ENCODE data around the gene MED12L. TPM values are rescaled to one million over a fixed set of nuclear protein-coding genes. Genes with fewer than 3 reads are reported as not detected.

Gene MED12L
- total and polyA plus RNA-seq, 10 of the 15 experiments (the other 5 are each of a cell fraction or from before 2014, with no cell fraction given) = 0.01 to 0.06 (median 0.03) TPM; not detected in 2

- TF ChIP-seq NR2C1 (IDR thresholded peaks at IDR 0.05) (no peak), PAX5 (IDR thresholded peaks at IDR 0.05; ENCODE audit: borderline replicate concordance, low read depth, low read length) (no peak), NBN (IDR thresholded peaks at IDR 0.05) (no peak), NR2C2 (IDR thresholded peaks at IDR 0.05; ENCODE audit: borderline replicate concordance, control insufficient read depth, insufficient read length, low read depth) (no peak), RUNX3 (IDR thresholded peaks at IDR 0.05; ENCODE audit: low read length) (no peak), SREBF1 (IDR thresholded peaks at IDR 0.05; ENCODE audit: low read length) (no peak), RB1 (IDR thresholded peaks at IDR 0.05; ENCODE audit: borderline replicate concordance) (no peak)
- TF ChIP-seq, protein P1, sequence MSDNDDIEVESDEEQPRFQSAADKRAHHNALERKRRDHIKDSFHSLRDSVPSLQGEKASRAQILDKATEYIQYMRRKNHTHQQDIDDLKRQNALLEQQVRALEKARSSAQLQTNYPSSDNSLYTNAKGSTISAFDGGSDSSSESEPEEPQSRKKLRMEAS (IDR thresholded peaks at IDR 0.05; ENCODE audit: low read depth, low read length) = no peak
Measured at GRCh38 chr3:151214459-151214858, 129.0 kb downstream of the MED12L start (continued).

DNA sequence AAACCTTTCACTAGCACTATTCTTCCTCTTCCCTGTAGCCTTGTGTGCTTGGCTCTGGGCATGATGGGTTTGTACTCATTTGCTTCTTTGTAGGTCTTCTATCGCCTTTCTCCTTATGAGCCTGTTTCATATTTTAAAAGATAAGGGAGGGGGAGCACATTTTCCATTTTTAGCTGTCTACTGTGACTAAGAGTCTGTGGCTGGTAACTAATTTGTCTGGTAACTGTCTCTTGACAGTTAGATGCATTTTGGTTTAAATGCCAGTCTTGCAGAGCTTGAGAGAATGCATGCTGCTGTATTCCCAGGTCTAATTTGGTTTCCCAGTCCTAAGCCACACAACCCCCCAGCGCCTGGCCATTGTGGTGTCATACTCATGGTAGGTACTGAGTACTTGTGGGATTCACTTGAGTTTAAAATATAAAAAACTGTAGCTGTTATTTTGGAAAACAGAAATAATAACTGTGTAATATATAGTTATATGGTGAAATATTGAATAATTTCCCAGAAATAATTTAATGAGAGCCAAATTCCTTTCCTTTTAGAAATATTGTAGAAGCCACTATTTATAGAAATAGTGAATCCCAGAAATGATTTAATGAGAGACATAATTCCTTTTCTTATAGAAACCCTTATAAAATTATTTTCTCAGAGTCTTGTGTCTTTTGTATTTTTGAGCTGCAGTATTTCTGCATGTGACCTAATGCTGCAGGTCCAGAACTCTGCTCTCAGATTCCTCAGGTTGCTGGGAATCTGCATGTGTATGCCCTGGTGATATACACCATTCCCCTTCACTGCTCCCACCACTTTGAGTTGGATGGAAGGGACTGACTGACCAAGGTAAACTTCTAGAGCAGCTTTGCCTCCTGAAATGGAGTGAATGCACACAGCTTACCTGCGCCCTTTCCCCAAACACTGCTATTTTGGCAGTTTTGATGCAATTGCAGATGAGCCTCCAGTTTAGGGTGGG is 131.5 kb downstream of the MED12L start:
- CTCF ChIA-PET = interaction anchor here (0.6 to 2.6 kb wide), 8 partner anchors 9 to 71 kb away, joined by 3 to 10 read pairs (median 4); no protein-coding TSS in a partner anchor
- BruUV-seq (replicated peaks) = no TSS peak
- Histone ChIP-seq H3K4me2 (ENCODE audit: control insufficient read depth, insufficient read depth) (no peak overlapping the region), H3K9me3 (replicated peaks; ENCODE audit: control insufficient read depth, insufficient read depth, low read length) (no peaks in the 10 kb centered on the region), H3K27ac (ENCODE audit: control insufficient read depth, insufficient read depth) (no peak overlapping the region), H3K79me2 (ENCODE audit: control insufficient read depth, insufficient read depth, low read length) (no peaks in the 10 kb centered on the region), H2AFZ (ENCODE audit: control insufficient read depth, low read depth, low read length) (no peak overlapping the region), H3K36me3 (ENCODE audit: control insufficient read depth in 2 of 2, insufficient read depth in 2 of 2, low read length in 1 of 2) (no peaks in the 10 kb centered on the region), H3K27me3 (replicated peaks in 1 of 2; ENCODE audit: control insufficient read depth in 2 of 2, insufficient read depth in 2 of 2, low read length in 1 of 2) (peaks cover 0 to 2% of the 10 kb centered on the region in 2 experiments; a peak in 2 of 4 replicates), H3K4me3 (no peak overlapping the region), H3K4me1 (ENCODE audit: control insufficient read depth, insufficient read depth, low read length) (no peaks in the 10 kb centered on the region), H4K20me1 (ENCODE audit: control insufficient read depth, insufficient read depth) (no peaks in the 10 kb centered on the region), H3K9ac (ENCODE audit: control insufficient read depth, insufficient read depth, low read length) (no peak overlapping the region)
- FAIRE-seq (no peak), ATAC-seq (no peak), DNase-seq (ENCODE audit: low read depth, low spot score) (no peak)
- RAD21 ChIA-PET (ENCODE audit: unreplicated experiment) = no interaction called here
- intact Hi-C loops (cut with micrococcal nuclease; ENCODE audit: unreplicated experiment) (no loop called here), in situ Hi-C loops (cut with MboI) (no loop called here)
- 3% methylated on average over 3 of the region's 3 CpGs for WGBS (ENCODE audit: insufficient coverage, insufficient replicate concordance, low lambda C conversion rate, missing lambda C conversion rate)
- POLR2A ChIA-PET = no interaction called here
- SMC1A ChIA-PET (ENCODE audit: uncharacterized antibody, unreplicated experiment) = interaction anchor here (1.7 kb wide), 1 partner anchor 11 kb away, joined by 8 read pairs; no protein-coding TSS in a partner anchor
- TF ChIP-seq BCL3 (IDR thresholded peaks at IDR 0.05; ENCODE audit: borderline replicate concordance, insufficient read depth, low read depth, low read length, poor library complexity, severe bottlenecking) = no peak
- TF ChIP-seq ZBTB4 (CRISPR knock-in tag; IDR thresholded peaks at IDR 0.05) = no peak
- no peak for TF ChIP-seq EP300 (IDR thresholded peaks at IDR 0.05; ENCODE audit: borderline replicate concordance in 1 of 2, control insufficient read depth in 1 of 2, low read depth in 2 of 2, low read length in 2 of 2)
- TF ChIP-seq MYB (IDR thresholded peaks at IDR 0.05; ENCODE audit: borderline replicate concordance, low read depth, low read length) = no peak
- no peak for TF ChIP-seq HDAC6 (IDR thresholded peaks at IDR 0.05; ENCODE audit: unreplicated experiment)
- no peak for TF ChIP-seq BHLHE40 (IDR thresholded peaks at IDR 0.05; ENCODE audit: borderline replicate concordance in 1 of 2, low read depth in 2 of 2, low read length in 1 of 2)
- no peak for TF ChIP-seq MEF2B (IDR thresholded peaks at IDR 0.05; ENCODE audit: partially characterized antibody, poor library complexity, severe bottlenecking)
- no peak for TF ChIP-seq FOXK2 (IDR thresholded peaks at IDR 0.05)

Measured in GM12878 (cell line).